OCI-LY1 (cell line): ENCODE data around the gene DMRTC2.

ENCODE experiments used
- H2AFZ ChIP-seq: fragments of 200-600 bp; sonication (generic), shearing (Covaris generic); 2 replicates; pipeline ENCODE4 v1.6.0; 2014; ENCODE audit warnings: antibody characterized with exemption, mild to moderate bottlenecking, low read length
- H3F3A ChIP-seq: fragments of 200-600 bp; sonication (generic), shearing (Covaris generic); 2 replicates; pipeline ENCODE4 v1.6.0; 2014; ENCODE audit warnings: mild to moderate bottlenecking, antibody characterized with exemption, low read length, moderate library complexity; ENCODE audit not compliant: insufficient read depth
- H3K27ac ChIP-seq: fragments of 200-600 bp; sonication (generic); 2 replicates; pipeline ENCODE4 v1.5.1; 2014; ENCODE audit warnings: low read length, mixed run types, mild to moderate bottlenecking, low read depth; ENCODE audit not compliant: poor library complexity, severe bottlenecking
- H3K27me3 ChIP-seq: fragments of 200-600 bp; sonication (generic); 2 replicates; pipeline ENCODE4 v1.6.0; 2014; ENCODE audit warnings: antibody characterized with exemption, mild to moderate bottlenecking, low read length, moderate library complexity; ENCODE audit not compliant: insufficient read depth
- H3K36me3 ChIP-seq: fragments of 200-600 bp; sonication (generic); 2 replicates; pipeline ENCODE4 v1.6.1; 2014; ENCODE audit warnings: mild to moderate bottlenecking, antibody characterized with exemption, low read length, moderate library complexity, mixed read lengths; ENCODE audit not compliant: insufficient read depth
- H3K4me1 ChIP-seq: fragments of 200-600 bp; sonication (generic); 2 replicates; pipeline ENCODE4 v1.5.1; 2014; ENCODE audit warnings: mild to moderate bottlenecking, low read length, moderate library complexity; ENCODE audit not compliant: insufficient read depth, severe bottlenecking
- H3K4me2 ChIP-seq: fragments of 200-600 bp; sonication (generic), shearing (Covaris generic); 2 replicates; pipeline ENCODE4 v1.6.1; 2014; ENCODE audit warnings: low read length
- H3K4me3 ChIP-seq: fragments of 200-600 bp; sonication (generic); 2 replicates; pipeline ENCODE4 v1.5.1; 2014; ENCODE audit warnings: low read length, low read depth, mild to moderate bottlenecking, mixed read lengths; ENCODE audit not compliant: poor library complexity, severe bottlenecking
- H3K79me2 ChIP-seq: fragments of 200-600 bp; shearing (Covaris generic); 2 replicates; pipeline ENCODE4 v1.6.1; 2016; ENCODE audit warnings: mixed run types, low read length, mixed read lengths; ENCODE audit not compliant: insufficient read depth
- H3K9ac ChIP-seq: fragments of 200-600 bp; sonication (generic), shearing (Covaris generic); 2 replicates; pipeline ENCODE4 v1.6.1; 2014; ENCODE audit warnings: mild to moderate bottlenecking, low read length, mixed read lengths
- H3K9me2 ChIP-seq: fragments of 200-600 bp; sonication (generic), shearing (Covaris generic); 2 replicates; pipeline ENCODE4 v1.6.1; 2014; ENCODE audit warnings: low read depth, mild to moderate bottlenecking, low read length, mixed read lengths
- H3K9me3 ChIP-seq: fragments of 200-600 bp; shearing (Covaris generic); 2 replicates; pipeline ENCODE4 v1.6.1; 2014; ENCODE audit warnings: low read length, mixed read lengths
- H4K20me1 ChIP-seq: fragments of 200-600 bp; sonication (generic), shearing (Covaris generic); 2 replicates; pipeline ENCODE4 v1.6.0; 2016; ENCODE audit warnings: mild to moderate bottlenecking, low read length; ENCODE audit not compliant: insufficient read depth
- EZH2 ChIP-seq: fragments of 200-600 bp; sonication (generic), shearing (Covaris generic); IDR thresholded peaks from 2 replicates; pipeline ENCODE4 v1.8.0; 2017; ENCODE audit warnings: borderline replicate concordance, mixed run types, mild to moderate bottlenecking, antibody characterized with exemption, low read length, moderate library complexity, mixed read lengths
- TF ChIP-seq, protein P1 (sequence below): fragments of 200-600 bp; sonication (generic), shearing (Covaris generic); IDR thresholded peaks from 2 replicates; pipeline ENCODE4 v1.5.1; 2017; ENCODE audit warnings: mild to moderate bottlenecking, antibody characterized with exemption, low read length, moderate library complexity, mixed read lengths

DMRTC2 gene

GRCh38 chr19:41876847-41877832, 32.3 kb downstream of the DMRTC2 start, which contains the start of gene CD79A:
TSS of gene CD79A (plus strand) at chr19:41877279. CDS start at chr19:41877305, 26 bp downstream.
- no peaks in the 10 kb centered on the region for H3K9me2 ChIP-seq
- H3K27ac ChIP-seq, result peak within 1 kb of the TSS; percentile 100
- peak within 1 kb of the TSS; percentile 85 for H3K4me3 ChIP-seq
- peak within 1 kb of the TSS; percentile 90 for H3K4me2 ChIP-seq
- peaks cover 11% of the 10 kb centered on the region for H3K79me2 ChIP-seq
- peaks cover 17% of the 10 kb centered on the region for H3F3A ChIP-seq
- no peak within 1 kb of the TSS for H2AFZ ChIP-seq
- H3K9ac ChIP-seq, result peak within 1 kb of the TSS; percentile 98
- H3K27me3 ChIP-seq, result no peaks in the 10 kb centered on the region
- H3K36me3 ChIP-seq, result peaks cover 40% of the 10 kb centered on the region
- no peaks in the 10 kb centered on the region for H4K20me1 ChIP-seq
- H3K4me1 ChIP-seq, result peaks cover 77% of the 10 kb centered on the region
- no peaks in the 10 kb centered on the region for H3K9me3 ChIP-seq
- TF ChIP-seq, protein P1, sequence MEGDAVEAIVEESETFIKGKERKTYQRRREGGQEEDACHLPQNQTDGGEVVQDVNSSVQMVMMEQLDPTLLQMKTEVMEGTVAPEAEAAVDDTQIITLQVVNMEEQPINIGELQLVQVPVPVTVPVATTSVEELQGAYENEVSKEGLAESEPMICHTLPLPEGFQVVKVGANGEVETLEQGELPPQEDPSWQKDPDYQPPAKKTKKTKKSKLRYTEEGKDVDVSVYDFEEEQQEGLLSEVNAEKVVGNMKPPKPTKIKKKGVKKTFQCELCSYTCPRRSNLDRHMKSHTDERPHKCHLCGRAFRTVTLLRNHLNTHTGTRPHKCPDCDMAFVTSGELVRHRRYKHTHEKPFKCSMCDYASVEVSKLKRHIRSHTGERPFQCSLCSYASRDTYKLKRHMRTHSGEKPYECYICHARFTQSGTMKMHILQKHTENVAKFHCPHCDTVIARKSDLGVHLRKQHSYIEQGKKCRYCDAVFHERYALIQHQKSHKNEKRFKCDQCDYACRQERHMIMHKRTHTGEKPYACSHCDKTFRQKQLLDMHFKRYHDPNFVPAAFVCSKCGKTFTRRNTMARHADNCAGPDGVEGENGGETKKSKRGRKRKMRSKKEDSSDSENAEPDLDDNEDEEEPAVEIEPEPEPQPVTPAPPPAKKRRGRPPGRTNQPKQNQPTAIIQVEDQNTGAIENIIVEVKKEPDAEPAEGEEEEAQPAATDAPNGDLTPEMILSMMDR, result no peak
- TF ChIP-seq EZH2, result no peak

DNA sequence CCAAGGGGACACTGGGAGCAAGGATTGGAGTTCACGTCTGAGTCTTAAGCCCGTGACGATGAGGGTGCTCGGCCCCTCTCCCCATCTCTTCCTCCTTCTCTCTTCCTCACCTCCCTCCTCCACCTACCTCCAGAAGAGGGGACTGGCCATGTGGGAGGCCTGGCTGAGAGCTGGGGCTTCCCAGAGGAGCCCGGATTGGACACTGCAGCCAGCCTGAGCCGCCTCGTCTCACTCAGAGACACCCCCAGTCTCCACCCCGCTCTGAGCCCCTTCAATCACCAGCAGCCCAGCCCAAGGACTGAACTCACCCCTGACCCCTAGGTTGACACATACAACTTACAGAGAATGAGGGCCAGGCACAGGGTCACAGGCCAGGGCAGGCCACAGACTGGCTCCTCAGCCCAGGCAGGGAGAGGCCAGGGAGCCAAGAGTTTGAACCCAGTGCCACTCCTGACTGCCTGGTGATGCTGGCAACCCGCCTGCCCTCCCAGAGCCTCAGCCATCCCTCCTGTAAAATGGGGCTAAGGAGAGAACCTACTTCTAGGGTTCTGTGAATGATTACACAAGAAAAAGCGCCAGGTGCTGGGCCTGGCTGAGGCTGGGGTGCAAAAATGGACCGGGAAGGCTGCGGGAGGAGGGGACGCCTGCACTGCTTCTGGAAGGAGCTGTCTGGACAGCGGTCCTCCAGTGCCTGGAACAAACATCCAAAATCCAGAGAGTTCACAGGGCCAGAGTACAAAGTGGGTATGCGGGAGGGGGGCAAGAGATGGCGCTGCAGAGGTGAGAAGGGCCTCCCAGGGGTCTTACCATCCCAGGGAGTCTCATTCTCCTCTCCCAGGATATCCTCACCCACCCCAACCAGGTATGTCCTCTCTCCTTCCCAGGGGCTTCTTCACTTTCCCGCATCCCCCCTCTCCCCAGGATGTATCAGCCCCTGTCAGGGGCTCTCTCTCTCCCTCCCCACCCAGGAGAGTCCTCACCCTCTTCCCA, 33.4 kb downstream of the DMRTC2 start:
- Histone ChIP-seq H3K27me3 (no peaks in the 10 kb centered on the region), H3K9me2 (no peaks in the 10 kb centered on the region), H3K4me3 (peak overlapping the region; percentile 85), H3K4me2 (peak overlapping the region; percentile 90), H3K9me3 (no peaks in the 10 kb centered on the region), H3K4me1 (peaks cover 82% of the 10 kb centered on the region), H3F3A (peaks cover 17% of the 10 kb centered on the region), H4K20me1 (no peaks in the 10 kb centered on the region), H3K36me3 (peaks cover 36% of the 10 kb centered on the region), H2AFZ (no peak overlapping the region), H3K27ac (peak overlapping the region; percentile 100), H3K9ac (peak overlapping the region; percentile 98), H3K79me2 (peaks cover 11% of the 10 kb centered on the region)
- TF ChIP-seq, protein P1, result peak; percentile 28; the same call in 1 of the 2 replicates
- TF ChIP-seq EZH2, result no peak

- Histone ChIP-seq H3K4me3 (peak overlapping the region; percentile 85), H4K20me1 (no peaks in the 10 kb centered on the region), H3F3A (peaks cover 17% of the 10 kb centered on the region), H3K36me3 (peaks cover 36% of the 10 kb centered on the region), H3K4me1 (peaks cover 79% of the 10 kb centered on the region), H3K79me2 (peaks cover 11% of the 10 kb centered on the region), H3K9ac (peak overlapping the region; percentile 98), H3K4me2 (peak overlapping the region; percentile 90), H3K27ac (peak overlapping the region; percentile 100), H2AFZ (no peak overlapping the region), H3K9me3 (no peaks in the 10 kb centered on the region), H3K27me3 (no peaks in the 10 kb centered on the region), H3K9me2 (no peaks in the 10 kb centered on the region)
- TF ChIP-seq EZH2, result no peak
- TF ChIP-seq, protein P1, result no peak
These were observed 34.2 kb downstream of the DMRTC2 start for GRCh38 chr19:41879080-41879479.
